Inflammatory macrophage (primary cell): ENCODE results near the gene TLN1.

Experiments used
- DNase-seq, 2 donors: peaks; one replicate each; pipeline ENCODE4 v3.0.0-alpha.2; 2020 to 2022

The TLN1 gene

DNA sequence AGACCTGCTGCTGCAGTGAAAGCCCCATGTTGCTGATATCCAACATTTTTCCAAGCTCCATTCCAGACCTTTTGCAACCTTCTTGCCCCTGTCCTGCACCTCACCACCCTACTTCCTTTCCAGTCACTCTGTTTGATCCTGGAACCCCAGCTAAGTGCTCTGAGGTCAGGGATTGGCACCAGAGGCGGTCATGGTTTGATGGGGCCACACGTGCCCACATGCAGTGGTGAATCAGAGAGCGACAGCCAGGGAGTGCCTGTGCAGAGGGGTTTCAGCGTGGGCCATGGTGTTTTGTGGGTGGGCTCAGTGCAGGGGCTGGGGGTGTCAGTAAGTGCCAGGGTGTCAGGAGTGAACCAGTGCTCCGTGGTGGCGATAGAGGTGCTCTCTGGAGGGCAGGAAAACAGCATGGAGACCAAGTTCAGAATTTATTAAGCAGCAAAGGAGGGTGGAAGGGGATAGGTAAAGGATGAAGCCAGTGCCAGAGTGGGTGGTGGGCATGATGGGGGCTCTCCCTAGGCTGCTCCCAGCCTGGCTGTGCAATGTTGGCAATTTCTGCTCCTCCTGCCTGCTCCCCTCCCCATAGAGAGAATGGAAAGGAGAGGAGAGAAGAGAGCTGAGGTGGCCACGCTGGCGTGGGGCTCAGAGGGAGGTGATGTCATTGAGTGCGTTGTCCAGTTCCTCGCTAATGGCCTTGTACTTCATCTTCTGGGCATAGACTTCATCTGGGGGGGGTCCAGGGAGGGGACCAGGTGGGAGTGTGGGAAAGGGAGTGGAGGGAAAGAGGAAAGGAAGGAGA is 49.3 kb downstream of the TLN1 start:
- no peak for DNase-seq

- no peak for DNase-seq
Observed at GRCh38 chr9:35682051-35682450, 49.9 kb downstream of the TLN1 start.

DNA sequence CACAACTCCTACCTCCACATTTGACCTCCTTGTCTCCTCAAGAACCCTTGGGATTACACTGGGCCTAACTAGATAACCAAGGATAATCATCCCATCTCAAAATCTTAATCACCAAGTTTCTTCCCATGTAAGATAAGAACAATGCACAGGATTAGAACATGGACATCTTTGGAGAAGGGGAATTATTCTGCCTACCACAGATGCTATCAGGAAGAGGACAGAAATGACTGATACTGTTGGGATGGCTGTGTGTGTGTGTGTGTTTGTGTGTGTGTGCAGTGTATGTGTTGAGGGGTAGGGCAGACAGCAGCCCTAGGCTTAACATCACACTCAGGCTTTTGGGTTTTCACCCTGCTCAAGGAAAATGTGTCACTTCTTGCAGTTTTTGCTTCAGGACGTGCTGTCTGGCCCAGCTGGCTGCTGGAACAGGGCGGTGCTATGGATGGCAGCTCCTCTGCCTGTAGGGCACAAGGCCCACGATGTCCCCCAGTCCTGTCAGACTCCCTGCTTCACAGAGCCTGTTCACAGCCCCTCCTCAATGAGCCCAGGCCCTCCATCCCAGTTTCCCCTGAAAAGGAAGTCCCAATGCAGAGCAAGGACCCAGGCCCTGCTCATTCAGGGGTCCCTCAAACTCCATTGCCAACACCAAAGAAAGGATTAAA is 50.5 kb downstream of the TLN1 start:
- DNase-seq, result no peak

- no peak for DNase-seq
Observed at GRCh38 chr9:35680331-35681105, 51.5 kb downstream of the TLN1 start.

GRCh38 chr9:35679766-35680330 is 52.1 kb downstream of the TLN1 start:
- no peak for DNase-seq

DNA sequence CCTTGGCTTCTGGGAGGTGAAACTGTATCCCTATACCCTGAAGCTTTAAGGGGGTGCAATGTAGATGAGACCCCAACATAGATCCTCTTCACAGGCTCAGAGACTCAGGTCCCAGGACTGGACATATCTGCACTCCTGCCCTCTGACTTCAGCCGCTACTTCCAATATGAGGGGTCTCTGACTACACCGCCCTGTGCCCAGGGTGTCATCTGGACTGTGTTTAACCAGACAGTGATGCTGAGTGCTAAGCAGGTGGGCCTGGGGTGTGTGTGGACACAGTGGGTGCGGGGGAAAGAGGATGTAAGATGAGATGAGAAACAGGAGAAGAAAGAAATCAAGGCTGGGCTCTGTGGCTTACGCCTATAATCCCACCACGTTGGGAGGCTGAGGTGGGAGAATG is 52.9 kb downstream of the TLN1 start:
- DNase-seq, result no peak

GRCh38 chr9:35675732-35676392 is 56.1 kb downstream of the TLN1 start:
- DNase-seq, result no peak

DNA sequence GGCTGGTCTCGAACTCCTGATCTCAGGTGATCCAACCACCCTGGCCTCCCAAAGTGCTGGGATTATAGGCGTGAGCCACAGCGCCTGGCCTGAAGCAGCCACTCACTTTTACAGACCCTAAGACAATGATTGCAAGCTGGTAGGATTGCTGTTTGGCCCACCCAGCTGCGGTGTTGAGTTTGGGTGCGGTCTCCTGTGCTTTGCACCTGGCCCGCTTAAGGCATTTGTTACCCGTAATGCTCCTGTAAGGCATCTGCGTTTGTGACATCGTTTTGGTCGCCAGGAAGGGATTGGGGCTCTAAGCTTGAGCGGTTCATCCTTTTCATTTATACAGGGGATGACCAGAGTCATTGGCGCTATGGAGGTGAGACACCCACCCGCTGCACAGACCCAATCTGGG is 56.8 kb downstream of the TLN1 start:
- no peak for DNase-seq

DNA sequence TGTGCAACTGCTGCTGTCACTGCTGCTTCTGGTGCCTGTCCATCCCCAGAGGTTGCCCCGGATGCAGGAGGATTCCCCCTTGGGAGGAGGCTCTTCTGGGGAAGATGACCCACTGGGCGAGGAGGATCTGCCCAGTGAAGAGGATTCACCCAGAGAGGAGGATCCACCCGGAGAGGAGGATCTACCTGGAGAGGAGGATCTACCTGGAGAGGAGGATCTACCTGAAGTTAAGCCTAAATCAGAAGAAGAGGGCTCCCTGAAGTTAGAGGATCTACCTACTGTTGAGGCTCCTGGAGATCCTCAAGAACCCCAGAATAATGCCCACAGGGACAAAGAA is 58.0 kb downstream of the TLN1 start:
- no peak for DNase-seq

DNA sequence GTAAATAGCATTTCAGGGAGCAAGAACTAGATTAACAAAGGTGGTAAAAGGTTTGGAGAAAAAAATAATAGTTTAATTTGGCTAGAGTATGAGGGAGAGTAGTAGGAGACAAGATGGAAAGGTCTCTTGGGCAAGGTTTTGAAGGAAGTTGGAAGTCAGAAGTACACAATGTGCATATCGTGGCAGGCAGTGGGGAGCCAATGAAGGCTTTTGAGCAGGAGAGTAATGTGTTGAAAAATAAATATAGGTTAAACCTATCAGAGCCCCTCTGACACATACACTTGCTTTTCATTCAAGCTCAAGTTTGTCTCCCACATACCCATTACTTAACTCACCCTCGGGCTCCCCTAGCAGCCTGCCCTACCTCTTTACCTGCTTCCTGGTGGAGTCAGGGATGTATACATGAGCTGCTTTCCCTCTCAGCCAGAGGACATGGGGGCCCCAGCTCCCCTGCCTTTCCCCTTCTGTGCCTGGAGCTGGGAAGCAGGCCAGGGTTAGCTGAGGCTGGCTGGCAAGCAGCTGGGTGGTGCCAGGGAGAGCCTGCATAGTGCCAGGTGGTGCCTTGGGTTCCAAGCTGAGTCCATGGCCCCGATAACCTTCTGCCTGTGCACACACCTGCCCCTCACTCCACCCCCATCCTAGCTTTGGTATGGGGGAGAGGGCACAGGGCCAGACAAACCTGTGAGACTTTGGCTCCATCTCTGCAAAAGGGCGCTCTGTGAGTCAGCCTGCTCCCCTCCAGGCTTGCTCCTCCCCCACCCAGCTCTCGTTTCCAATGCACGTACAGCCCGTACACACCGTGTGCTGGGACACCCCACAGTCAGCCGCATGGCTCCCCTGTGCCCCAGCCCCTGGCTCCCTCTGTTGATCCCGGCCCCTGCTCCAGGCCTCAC is 58.6 kb downstream of the TLN1 start, which contains the start of gene CA9:
CA9 (plus strand) TSS at position 797 of the 893 bp plus-strand sequence; CDS start at position 829, 32 bp downstream.
- DNase-seq, result no peak

DNA sequence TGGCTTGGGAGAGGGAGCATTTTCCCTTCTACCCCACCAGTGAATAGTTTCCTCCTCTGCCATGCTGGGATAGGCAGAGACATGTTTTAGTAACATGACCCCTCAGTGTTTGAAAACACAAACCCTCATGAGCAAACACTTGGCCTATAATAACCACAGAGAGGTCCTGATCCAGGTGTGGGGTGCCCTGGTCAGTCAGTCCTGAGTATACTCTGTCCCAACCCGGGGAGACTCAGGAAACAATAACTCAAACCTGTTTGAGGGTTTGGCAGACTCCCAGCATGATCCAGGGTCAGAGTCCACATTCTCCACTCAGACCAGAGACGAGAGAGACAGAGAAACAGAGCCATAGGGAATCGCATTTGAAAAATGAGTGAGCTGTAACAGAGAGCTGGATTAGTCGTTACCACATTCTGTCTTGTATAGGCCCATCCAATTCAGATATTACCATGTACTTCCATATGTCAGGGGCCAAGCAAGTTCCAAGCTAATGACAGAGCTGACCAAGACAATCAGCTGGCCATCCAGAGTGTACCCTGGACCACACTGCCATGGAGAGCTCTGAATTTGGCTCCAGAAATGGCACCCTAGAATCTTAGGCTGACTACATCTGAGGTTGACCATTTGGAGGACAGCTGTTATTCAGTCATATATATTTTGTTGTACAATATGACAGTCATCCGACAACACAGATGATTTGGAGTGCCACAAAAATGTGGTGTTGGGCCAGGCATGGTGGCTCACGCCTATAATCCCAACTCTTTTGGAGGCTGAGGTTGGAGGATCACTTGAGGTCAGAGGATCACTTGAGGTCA is 62.5 kb downstream of the TLN1 start:
- no peak for DNase-seq

GRCh38 chr9:35667939-35668338 is 64.1 kb downstream of the TLN1 start:
- DNase-seq, result no peak

GRCh38 chr9:35666549-35666948 is 65.4 kb downstream of the TLN1 start:
- DNase-seq, result no peak

- DNase-seq, result no peak
Observed at GRCh38 chr9:35666045-35666444, 66.0 kb downstream of the TLN1 start.

DNA sequence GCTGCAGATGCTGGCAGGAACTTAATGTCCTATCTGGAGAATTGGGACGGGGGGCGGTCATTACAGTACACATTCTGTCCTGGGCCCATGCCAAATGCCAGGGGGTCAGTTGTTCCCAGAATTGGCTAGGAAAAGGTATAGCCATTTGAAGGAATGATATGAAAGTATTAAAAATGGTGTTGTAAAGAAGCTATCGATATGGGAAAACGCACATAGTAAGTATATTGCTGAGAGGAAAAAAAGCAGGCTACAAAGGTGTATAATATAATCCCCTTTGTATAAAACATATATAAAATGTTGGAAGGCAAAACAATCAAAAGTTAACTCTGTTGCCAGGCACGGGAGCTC is 66.5 kb downstream of the TLN1 start:
- no peak for DNase-seq

DNA sequence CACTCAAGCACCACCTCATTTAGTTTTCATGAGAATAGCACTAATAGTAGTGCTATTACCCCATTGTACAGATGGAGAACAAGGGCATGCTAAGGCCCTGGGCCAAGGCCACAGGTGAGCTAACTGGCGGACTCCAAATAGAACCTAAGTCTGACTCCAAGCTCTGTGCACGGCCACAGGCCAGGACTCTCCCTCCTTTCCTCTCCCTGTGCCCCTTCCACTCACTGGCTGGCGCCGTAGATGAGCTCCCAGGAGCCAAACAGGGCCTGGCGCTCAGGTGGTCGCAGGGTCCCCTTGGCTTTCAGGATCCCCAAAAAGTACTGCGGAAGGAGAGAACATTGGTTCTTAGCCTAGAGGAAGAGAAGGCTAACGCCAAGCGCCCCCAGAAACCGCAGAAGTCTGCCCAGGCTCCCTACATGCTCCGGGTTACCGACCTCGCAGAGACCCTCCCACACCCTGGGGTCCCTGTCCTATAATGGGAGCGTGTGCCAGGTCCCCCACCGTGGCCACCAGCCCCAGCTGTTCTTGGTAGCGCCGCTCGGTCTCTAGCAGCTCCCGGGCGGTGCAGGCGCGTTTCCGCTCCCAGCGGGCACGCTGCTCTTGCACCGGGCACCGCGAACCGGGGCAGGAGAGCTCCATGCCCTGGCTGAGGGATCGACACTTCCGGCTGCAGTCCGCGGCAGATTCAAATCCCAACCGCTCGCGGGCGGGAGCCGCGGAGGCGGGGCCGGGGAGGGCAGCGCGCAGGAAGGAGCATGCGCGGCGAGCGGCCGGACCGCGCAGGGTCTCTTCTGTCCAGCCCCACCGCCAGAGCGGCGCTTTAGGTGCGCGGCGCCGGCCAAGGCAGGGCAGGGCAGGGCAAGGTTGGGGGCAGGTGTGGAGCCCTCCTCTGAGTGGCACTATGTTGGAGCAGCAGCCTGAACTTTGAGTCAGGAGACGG is 67.2 kb downstream of the TLN1 start, which contains the start of gene ARHGEF39:
ARHGEF39 (minus strand) TSS at position 665 of the 940 bp plus-strand sequence; CDS start at position 639, 26 bp downstream.
- DNase-seq, result peak; percentile 75 to 86

GRCh38 chr9:35662437-35662836 is 69.6 kb downstream of the TLN1 start:
- DNase-seq, result no peak

DNA sequence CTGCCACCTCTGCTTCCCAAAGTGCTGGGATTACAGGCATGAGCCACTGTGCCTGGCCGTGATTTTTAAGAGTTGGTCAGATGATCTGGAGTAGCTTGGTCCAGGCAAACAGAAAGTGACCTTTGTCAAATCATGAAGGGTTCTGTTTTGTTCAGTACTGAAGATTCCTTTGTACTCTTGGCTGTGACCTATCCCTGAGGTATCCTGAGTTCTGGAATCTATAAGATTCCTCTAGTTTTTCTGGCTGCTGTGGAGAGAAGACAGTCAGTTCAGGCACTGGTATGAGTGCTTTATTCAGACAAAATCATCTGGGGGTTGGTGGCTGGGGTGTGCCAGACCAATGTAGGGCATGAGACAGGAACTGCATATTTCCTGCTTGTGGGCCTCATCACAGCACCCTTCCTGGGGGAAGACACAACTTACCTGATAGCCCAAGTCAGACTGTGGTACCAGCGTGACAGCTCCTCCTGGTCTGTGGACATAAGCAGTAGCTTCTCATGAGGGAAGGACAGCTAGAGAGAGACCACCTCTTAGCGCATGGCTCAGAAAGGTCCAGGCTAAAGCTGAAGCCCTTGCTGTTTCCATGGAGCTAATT is 70.1 kb downstream of the TLN1 start:
- DNase-seq, result no peak

GRCh38 chr9:35660966-35661415 is 71.0 kb downstream of the TLN1 start:
- DNase-seq, result no peak
